Keratinocyte (primary cell): Measurements from ENCODE around the gene CDH12. TPM values are rescaled to one million over a fixed set of nuclear protein-coding genes. Genes with fewer than 3 reads are reported as not detected.

Source experiments
- DNase-seq: peaks from one replicate; pipeline ENCODE4 v3.0.0-alpha.2; 2011; ENCODE audit warnings: low read depth, missing footprints, low spot score
- FAIRE-seq: peaks from 2 replicates; lab custom pipeline; 2011; peaks lifted over from hg19 to GRCh38; lab: Jason Lieb, UNC
- H2AFZ ChIP-seq: 2 replicates; pipeline ENCODE4 v1.6.0; 2012; ENCODE audit warnings: low read length, control low read depth, inconsistent platforms; ENCODE audit not compliant: control insufficient read depth
- H3K27ac ChIP-seq: 2 replicates; pipeline ENCODE4 v1.5.1; 2011; ENCODE audit warnings: low read length; ENCODE audit not compliant: control insufficient read depth, insufficient read depth
- H3K27me3 ChIP-seq: 3 replicates; pipeline ENCODE4 v1.6.0; 2011; ENCODE audit warnings: low read length; ENCODE audit not compliant: control insufficient read depth, insufficient read depth; ENCODE audit errors: extremely low read depth
- H3K36me3 ChIP-seq, 2 experiments: 2 replicates in 1 of 2; 3 replicates in 1 of 2; pipeline ENCODE4 v1.5.1; 2011; ENCODE audit warnings: low read length in 2 of 2, mild to moderate bottlenecking in 1 of 2; ENCODE audit not compliant: control insufficient read depth in 2 of 2, insufficient read depth in 2 of 2; ENCODE audit errors: extremely low read depth in 1 of 2
- H3K4me1 ChIP-seq: 3 replicates; pipeline ENCODE4 v1.5.1; 2011; ENCODE audit warnings: low read length; ENCODE audit not compliant: control insufficient read depth, insufficient read depth; ENCODE audit errors: extremely low read depth
- H3K4me2 ChIP-seq: 3 replicates; pipeline ENCODE4 v1.6.0; 2011; ENCODE audit warnings: low read depth, low read length; ENCODE audit not compliant: control insufficient read depth, insufficient read depth; ENCODE audit errors: extremely low read depth
- H3K4me3 ChIP-seq, 3 experiments: fragments of 200-600 bp in 1 of 3; sonication (generic) in 1 of 3; 2 replicates in 2 of 3; 3 replicates in 1 of 3; pipeline ENCODE4 v1.5.1; 2011 to 2016; ENCODE audit warnings: low read length in 3 of 3, mild to moderate bottlenecking in 3 of 3, control low read depth in 2 of 3, inconsistent platforms in 1 of 3, low read depth in 1 of 3, mixed read lengths in 1 of 3, mixed run types in 1 of 3, moderate library complexity in 1 of 3; ENCODE audit not compliant: control insufficient read depth in 2 of 3, insufficient read depth in 2 of 3; ENCODE audit errors: extremely low read depth in 1 of 3
- H3K79me2 ChIP-seq: 2 replicates; pipeline ENCODE4 v1.6.0; 2012; ENCODE audit warnings: low read length; ENCODE audit not compliant: control insufficient read depth, insufficient read depth
- H3K9ac ChIP-seq: 3 replicates; pipeline ENCODE4 v1.6.0; 2011; ENCODE audit warnings: low read length; ENCODE audit not compliant: control insufficient read depth, insufficient read depth; ENCODE audit errors: extremely low read depth
- H3K9me1 ChIP-seq: 3 replicates; pipeline ENCODE4 v1.6.0; 2011; ENCODE audit warnings: low read length; ENCODE audit not compliant: control insufficient read depth, insufficient read depth; ENCODE audit errors: extremely low read depth
- H3K9me3 ChIP-seq: 2 replicates; pipeline ENCODE4 v1.5.1; 2012; ENCODE audit warnings: low read depth, low read length; ENCODE audit not compliant: control insufficient read depth
- H4K20me1 ChIP-seq: 3 replicates; pipeline ENCODE4 v1.6.0; 2011; ENCODE audit warnings: low read length; ENCODE audit not compliant: control insufficient read depth, insufficient read depth; ENCODE audit errors: extremely low read depth
- CTCF ChIP-seq, 3 experiments: IDR thresholded peaks in 1 of 3; conservative IDR thresholded peaks in 1 of 3; optimal IDR thresholded peaks in 1 of 3; 2 replicates in 2 of 3; 3 replicates in 1 of 3; pipeline versions ENCODE3 to v1.5.1; 2011; ENCODE audit warnings: low read length in 3 of 3, mild to moderate bottlenecking in 3 of 3, moderate library complexity in 2 of 3, control low read depth in 1 of 3, inconsistent platforms in 1 of 3; ENCODE audit not compliant: insufficient read depth in 2 of 3; ENCODE audit errors: extremely low read depth in 1 of 3
- EZH2 ChIP-seq: IDR thresholded peaks from one replicate; pipeline ENCODE4 v1.6.1; 2012; ENCODE audit warnings: inconsistent platforms, mild to moderate bottlenecking, low read length, moderate library complexity
- dilution Hi-C: fragments of 300-500 bp; cut with MboI; formaldehyde crosslinking; loops from one replicate; pipeline ENCODE4 v1.7.0; 2020; ENCODE audit warnings: low sequenced_read_pairs; ENCODE audit not compliant: extremely low pct_ligation_motif_present
- polyA plus RNA-seq, 5 experiments: library from polyadenylated mRNA; depleted of rRNA in 3 of 5; stranded (reverse) in 3 of 5; stranded (forward) in 1 of 5; unstranded in 1 of 5; fragments of >200 nt; gene quantifications; 1 replicate in 1 of 5; 2 replicates in 3 of 5; 3 replicates in 1 of 5; pipeline versions ENCODE4 v1.2.1 to v1.2.3, GENCODE V29; 2011 to 2012; ENCODE audit warnings: missing spikeins in 2 of 5, low read depth in 1 of 5, low replicate concordance in 1 of 5

The CDH12 gene
- polyA plus RNA-seq, 1 donor (not counting 4 experiments of a cell fraction or from before 2014, with no cell fraction given), result not detected

GRCh38 chr5:22663134-22663533 is 190.0 kb downstream of the CDH12 start:
- Histone ChIP-seq H3K4me1 (no peaks in the 10 kb centered on the region), H3K4me2 (no peak overlapping the region), H3K9me1 (no peaks in the 10 kb centered on the region), H3K79me2 (no peaks in the 10 kb centered on the region), H3K27ac (no peak overlapping the region), H3K4me3 (no peak overlapping the region), H3K9me3 (no peaks in the 10 kb centered on the region), H4K20me1 (no peaks in the 10 kb centered on the region), H2AFZ (no peak overlapping the region), H3K36me3 (no peaks in the 10 kb centered on the region), H3K9ac (no peak overlapping the region), H3K27me3 (no peaks in the 10 kb centered on the region)
- no peak for TF ChIP-seq EZH2
- no peak for TF ChIP-seq CTCF (optimal IDR thresholded peaks at IDR 0.05 in 1 of 3, IDR thresholded peaks at IDR 0.05 in 1 of 3, conservative IDR thresholded peaks at IDR 0.05 in 1 of 3; ENCODE audit: extremely low read depth in 1 of 3, insufficient read depth in 2 of 3, low read length in 3 of 3)
- DNase-seq, result no peak
- dilution Hi-C loops, result no loop called here
- no peak for FAIRE-seq

GRCh38 chr5:22662391-22662790 is 190.8 kb downstream of the CDH12 start:
- Histone ChIP-seq H3K4me2 (no peak overlapping the region), H2AFZ (no peak overlapping the region), H4K20me1 (no peaks in the 10 kb centered on the region), H3K4me3 (no peak overlapping the region), H3K27me3 (no peaks in the 10 kb centered on the region), H3K79me2 (no peaks in the 10 kb centered on the region), H3K36me3 (no peaks in the 10 kb centered on the region), H3K9ac (no peak overlapping the region), H3K9me3 (no peaks in the 10 kb centered on the region), H3K27ac (no peak overlapping the region), H3K9me1 (no peaks in the 10 kb centered on the region), H3K4me1 (no peaks in the 10 kb centered on the region)
- TF ChIP-seq EZH2, result no peak
- no peak for TF ChIP-seq CTCF (optimal IDR thresholded peaks at IDR 0.05 in 1 of 3, IDR thresholded peaks at IDR 0.05 in 1 of 3, conservative IDR thresholded peaks at IDR 0.05 in 1 of 3; ENCODE audit: extremely low read depth in 1 of 3, insufficient read depth in 2 of 3, low read length in 3 of 3)
- dilution Hi-C loops, result no loop called here
- no peak for DNase-seq
- FAIRE-seq, result no peak
